Measurements from ENCODE around the gene SLC16A10.
A peak's percentile ranks its signal among the peaks of the same experiment; 100 is the strongest.

The SLC16A10 gene

DNA sequence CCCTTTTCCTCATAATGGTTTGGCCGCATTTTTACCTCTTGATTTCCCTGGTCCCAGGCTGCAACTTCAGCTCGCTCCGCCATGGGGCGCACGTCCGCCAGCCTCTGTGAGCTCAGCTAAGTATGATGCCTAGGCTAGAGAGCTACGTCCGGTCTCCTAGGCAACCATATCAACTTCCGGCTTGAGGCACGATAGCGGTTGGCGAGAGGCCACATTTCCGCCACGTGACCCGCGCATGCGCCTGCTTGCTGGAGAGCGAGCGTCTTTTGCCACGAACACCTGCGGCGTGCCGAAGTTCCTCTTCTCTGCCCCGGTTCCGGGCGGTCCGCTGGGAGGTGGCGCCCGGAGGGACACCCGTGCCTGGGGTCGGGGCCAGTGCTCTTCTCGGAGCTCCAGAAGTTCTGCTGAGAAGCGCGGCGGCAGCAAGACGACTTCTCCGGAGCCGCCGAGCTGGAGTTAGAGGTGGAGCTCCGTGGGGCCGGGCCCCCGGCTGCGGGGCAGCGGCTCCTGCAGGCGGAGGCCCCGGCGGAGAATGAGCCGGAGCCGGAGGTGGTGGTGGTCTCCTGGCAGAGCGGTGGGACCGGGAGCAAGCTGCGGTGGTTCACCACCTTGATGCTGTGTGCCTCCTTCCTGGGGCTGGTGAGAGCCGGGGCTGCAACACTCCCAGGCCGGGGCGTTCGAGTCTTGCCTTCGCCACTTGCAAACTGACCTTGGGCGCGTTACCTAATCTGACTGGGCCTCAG is 172.0 kb downstream of the SLC16A10 start:
- peak; percentile 99 for DNase-seq (ENCODE audit: low read depth)

DNA sequence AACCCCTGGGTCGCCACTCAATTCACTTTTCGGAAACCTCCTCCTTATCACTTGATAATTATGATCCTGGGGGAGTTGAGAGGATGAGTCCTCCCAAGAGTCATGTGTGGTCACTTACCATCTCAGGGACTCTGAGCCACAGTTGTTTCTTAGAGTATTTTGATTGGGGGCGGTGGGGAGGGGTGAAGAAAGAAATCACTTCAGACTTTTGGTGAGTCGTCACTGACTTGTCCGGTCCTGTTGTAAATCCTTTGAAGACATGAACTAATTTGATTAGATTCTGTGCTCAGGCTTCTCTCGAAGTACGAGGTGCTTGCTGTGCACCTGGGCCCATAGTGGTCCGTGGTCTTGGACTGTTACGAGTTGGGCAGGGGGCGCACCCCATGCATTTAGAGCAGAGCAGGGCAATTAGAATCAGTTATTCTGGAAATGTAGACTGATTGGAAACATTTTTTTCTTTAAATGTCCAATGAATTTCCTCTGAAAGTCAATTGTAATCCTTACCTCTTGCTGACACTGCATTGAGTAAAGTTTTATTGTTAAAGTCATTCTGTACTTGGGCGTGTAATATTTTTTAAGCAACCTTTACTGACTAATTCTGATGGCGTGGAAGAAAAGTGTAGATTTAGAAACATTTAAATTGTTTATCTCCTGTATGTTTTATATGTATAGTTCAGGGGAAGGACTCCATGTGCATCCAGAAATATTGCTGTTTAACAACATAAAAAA is 173.4 kb downstream of the SLC16A10 start:
- DNase-seq (ENCODE audit: low read depth): no peak

DNA sequence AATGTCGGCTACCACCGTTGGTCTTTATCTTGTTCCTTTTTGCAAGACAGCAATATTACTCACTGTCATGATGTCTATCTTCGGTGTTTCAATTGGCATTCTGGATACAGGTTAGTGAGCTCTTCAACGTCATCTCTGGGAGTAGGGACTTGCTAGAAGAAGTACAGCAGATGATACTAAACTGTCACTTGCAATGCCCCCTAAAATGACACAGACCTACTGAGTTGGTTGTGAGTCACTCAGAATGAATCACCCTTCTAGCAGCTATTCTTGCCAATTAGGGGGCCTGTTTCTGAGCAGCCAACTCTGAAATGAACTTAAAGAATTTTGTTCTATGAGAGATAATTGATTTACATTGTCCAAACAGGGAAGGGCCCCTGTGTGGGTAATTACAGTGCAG is 176.5 kb downstream of the SLC16A10 start:
- no peak for DNase-seq (ENCODE audit: low read depth)

DNA sequence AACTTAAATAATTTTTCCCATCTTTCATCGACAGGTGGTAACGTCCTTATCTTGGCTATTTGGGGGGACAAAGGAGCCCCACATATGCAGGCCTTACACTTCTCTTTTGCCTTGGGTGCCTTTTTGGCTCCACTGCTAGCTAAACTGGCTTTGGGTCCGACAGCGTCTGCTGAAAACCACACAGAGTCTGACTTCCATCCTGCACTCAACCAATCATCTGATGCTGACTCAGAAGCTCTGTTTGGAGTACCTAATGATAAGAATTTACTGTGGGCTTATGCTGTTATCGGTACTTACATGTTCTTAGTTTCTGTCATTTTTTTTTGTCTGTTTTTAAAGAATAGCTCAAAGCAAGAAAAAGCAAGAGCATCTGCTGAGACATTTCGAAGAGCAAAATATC is 178.5 kb downstream of the SLC16A10 start:
- no peak for DNase-seq (ENCODE audit: low read depth)

DNA sequence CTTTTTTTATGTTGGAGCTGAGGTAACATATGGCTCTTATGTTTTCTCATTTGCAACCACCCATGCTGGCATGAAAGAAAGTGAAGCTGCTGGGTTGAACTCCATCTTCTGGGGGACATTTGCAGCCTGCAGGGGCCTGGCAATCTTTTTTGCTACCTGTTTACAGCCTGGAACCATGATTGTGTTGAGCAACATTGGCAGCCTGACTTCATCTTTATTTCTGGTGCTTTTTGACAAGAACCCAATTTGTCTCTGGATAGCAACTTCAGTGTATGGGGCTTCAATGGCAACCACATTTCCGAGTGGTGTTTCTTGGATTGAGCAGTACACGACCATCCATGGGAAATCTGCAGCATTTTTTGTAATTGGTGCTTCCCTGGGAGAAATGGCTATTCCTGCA is 179.0 kb downstream of the SLC16A10 start:
- no peak for DNase-seq (ENCODE audit: low read depth)

DNA sequence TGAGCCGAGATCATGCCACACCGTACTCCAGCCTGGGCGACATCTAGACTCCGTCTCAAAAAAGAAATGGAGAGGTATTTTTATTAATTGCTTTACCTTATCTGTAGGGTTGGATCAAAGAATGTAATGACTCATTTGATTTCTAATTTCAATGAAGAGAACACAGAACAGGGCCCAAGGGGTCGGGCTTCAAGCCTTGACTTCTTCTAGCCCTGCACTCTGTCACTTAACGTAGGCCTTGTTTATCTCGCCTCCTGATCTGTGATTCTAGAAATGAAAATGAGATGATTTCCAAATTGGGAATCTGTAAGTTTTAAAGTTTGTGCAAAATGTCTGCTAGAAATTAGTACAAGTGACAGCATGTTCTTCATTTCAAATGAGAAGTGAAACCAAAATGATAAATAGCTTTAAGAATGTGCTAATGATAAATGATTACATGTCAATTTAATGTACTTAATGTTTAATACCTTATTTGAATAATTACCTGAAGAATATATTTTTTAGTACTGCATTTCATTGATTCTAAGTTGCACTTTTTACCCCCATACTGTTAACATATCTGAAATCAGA is 180.5 kb downstream of the SLC16A10 start:
- no peak for DNase-seq (ENCODE audit: low read depth)

DNA sequence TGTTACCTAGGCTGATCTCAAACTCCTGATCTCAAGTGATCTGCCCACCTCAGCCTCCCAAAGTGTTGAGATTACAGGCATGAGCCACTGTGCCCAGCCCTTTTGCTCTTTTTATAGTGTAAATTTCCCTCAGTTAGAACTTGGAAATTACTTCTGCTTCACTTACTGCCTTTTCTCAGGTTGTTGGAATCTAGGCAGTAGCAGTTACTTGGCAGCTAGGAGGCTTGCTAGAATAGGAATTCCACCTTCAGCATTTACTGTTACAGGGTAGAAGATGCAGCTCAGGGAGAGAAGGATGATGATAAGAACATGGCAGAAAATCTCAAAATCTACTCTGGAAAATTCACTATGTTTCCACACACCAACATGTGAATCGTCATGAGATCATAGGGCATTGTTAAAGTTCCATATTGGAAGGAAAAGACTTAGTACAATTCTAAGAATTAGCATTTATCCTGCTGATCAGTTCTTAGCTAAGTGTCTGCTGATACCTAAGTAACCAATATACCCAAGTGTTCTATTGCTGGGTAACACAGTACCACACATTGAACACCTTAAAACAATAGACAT is 182.2 kb downstream of the SLC16A10 start:
- no peak for DNase-seq (ENCODE audit: low read depth)

DNA sequence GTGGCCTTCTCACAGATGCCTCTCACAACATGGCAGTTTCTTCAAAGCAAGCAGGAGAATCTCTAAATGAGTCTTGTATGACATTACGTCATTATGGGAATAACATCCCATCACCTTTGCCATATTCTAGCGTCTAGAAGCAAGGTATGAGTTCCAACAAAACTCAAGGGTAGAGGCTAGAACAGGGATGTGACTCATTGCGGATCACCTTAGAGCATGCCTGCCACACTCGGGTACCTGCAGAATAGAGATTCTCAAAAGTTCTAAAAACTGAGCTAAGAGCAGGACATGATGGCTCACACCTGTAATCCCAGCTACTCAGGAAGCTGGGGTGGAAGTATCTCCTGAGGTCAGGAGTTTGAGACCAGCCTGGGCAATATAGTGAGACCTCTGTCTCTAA is 182.8 kb downstream of the SLC16A10 start:
- DNase-seq (ENCODE audit: low read depth): no peak

DNA sequence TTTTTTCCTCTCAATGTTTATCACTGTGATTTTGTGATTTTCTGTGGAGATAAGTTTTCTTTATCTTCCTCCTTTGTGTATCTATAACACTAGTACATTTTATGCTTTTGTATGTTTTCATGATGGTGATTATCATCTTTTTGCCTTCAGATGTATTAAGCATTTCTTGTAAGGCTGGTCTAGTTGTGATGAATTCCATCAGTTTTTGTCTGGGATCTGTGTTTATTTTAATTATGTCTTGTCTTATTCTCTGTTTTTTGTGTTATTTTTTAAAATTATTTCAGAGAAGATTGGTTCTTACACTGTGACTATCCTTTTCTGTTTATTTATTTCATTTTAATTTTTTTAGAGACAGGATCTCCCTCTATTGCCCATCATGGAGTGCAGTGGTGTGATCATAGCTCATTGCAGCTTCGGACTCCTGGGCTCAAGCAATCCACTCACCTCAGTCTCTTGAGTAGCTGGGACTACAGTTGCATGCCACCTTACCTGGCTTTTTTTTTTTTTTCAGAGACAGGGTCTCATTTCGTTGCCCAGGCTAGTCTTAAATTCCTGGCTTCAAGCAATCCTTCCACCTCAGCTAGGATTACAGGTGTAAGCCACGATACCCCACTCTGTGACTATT is 187.4 kb downstream of the SLC16A10 start:
- DNase-seq (ENCODE audit: low read depth): no peak

DNA sequence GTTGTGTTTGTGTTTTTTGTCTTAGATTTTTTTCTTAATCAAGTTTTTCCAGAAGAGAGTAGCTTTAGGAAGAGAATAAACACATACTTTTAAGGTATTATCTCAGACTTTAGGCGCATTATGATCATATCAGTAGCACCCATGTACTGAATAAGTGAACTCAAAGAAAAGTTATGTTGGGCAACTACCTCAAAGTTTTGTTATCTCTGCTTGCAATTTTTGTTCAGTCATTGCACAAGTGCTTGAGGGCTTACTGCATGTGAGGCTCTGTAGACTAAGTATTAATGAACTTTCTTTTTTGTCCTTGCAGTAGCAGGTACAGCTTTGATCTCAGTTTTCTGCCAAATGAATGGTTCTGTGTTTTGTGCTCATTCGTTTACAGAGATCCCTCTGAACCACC is 189.0 kb downstream of the SLC16A10 start:
- DNase-seq (ENCODE audit: low read depth): no peak

DNA sequence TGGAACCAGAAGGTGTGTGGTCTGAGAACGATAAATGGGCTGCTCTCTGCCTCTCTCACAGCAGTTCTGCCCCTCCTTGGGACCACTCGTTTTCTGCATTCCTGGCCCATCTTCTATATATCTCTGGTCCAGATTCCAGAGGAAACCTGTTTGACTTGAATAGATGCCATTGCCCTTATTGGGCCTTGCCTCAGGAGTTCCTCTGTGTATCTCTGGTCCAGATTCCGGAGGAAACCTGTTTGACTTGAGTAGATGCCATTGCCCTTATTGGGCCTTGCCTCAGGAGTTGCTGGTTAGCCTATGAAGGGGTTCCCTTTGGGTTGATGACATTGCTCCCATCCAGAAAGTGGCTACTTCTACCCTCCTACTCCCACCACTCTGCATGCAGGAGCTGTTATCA is 189.4 kb downstream of the SLC16A10 start:
- no peak for DNase-seq (ENCODE audit: low read depth)

DNA sequence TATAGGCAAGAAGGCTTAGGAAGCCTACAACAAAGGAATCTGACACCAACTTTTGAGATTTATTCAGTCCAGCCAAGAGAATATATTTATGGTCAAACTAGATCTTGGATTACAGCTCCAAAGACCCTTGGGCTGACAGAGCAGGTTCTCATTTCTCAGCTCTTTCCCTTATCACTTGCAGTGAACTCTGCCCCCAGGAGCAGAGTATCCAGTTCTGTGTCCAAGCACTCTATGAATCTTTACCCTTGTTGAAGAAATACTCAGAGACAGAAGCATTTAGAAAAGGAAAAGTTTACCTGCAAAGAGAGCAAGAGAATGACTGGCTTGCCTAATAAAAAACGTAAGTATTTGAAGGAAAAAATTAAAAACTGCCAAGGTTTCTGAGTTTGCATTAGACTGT is 190.5 kb downstream of the SLC16A10 start:
- DNase-seq (ENCODE audit: low read depth): no peak

DNA sequence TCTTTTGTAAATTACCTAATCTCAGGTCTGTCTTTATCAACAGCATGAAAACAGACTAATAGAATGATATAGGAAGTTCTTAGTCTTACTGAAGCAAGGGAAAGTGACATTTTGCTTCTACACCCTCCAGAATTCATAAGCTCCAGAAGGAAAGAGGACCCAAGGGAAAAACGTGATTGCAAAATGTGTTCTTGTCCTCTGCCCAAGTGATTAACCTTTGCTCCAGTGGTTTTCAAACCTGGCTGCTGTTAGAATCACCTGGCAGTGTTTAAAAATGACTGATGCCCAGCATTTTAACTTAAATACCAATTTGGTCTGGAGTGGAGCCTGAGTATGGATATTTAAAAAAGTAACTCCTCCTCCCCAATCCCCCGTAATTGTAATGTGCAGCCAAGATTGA is 191.4 kb downstream of the SLC16A10 start:
- no peak for DNase-seq (ENCODE audit: low read depth)

DNA sequence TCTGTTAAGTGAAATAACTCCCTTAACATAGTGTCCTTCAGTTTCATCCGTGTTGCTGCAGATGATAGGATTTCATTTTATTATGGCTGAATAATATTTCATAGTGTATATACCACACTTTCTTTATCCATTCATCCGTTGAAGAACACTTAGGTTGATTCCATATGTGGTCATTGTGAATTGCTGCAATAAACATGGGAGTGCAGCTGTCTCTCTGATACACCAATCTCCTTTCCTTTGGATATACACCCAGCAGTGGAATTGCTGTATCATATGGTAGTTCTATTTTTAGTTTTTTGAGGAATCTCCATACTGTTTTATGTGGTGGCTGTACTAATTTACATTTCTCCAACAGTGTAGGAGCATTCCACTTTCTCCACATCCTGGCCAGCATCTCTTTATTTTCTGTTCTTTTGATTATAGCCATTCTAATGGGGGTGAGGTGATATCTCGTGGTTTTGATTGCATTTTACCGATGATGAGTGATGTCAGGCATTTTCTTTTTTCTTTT is 193.2 kb downstream of the SLC16A10 start:
- no peak for DNase-seq (ENCODE audit: low read depth)
